SH-SY5Y (cell line): ENCODE data around the gene FANCC.

Experiments
- GATA2 ChIP-seq: IDR thresholded peaks from 2 replicates; pipeline ENCODE4 v1.6.1; 2011; ENCODE audit warnings: mild to moderate bottlenecking, low read depth, low read length
- GATA3 ChIP-seq: IDR thresholded peaks from 2 replicates; pipeline ENCODE4 v1.6.1; 2011; ENCODE audit warnings: low read depth, mild to moderate bottlenecking, low read length, moderate library complexity

DNA sequence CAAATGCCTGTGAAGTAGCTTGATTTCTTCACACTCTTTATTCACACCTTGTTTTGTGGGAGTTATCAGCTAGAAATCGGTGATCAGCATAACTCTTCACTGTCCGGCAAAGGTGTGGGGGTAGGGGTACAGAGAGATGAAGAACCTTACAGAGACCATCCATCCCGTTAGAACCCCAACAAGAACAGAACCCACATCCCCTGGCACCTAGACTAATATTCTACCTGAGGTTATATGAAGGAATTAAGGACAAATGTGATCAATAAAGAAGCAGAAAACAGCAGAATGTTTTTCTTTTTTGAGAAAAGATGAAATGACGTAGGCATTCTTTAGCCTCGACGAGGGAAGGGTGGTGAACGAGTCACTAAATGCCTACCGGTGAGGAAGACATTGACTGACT lies 44.7 kb downstream of the FANCC start:
- TF ChIP-seq GATA3 (no peak), GATA2 (no peak)
